H54 (cell line): Measurements from ENCODE around the gene CLPSL1.

Experiments used
- DNase-seq: peaks from one replicate; pipeline ENCODE4 v3.0.0; 2011; ENCODE audit warnings: low spot score, mixed read lengths; ENCODE audit not compliant: insufficient read length
- FAIRE-seq: peaks from 3 replicates; lab custom pipeline; 2011; peaks lifted over from hg19 to GRCh38; lab: Jason Lieb, UNC
- POLR2A ChIP-seq: IDR thresholded peaks from 2 replicates; pipeline ENCODE4 v1.6.1; 2011; ENCODE audit warnings: low read depth, mild to moderate bottlenecking, low read length

The CLPSL1 gene

GRCh38 chr6:35831257-35832007, 50.6 kb downstream of the CLPSL1 start:
- FAIRE-seq: no peak
- no peak for DNase-seq
- no peak for TF ChIP-seq POLR2A

- TF ChIP-seq POLR2A: no peak
- DNase-seq (no peak), FAIRE-seq (no peak)
Measured at GRCh38 chr6:35833536-35833935, 52.7 kb downstream of the CLPSL1 start.
